BE2C (cell line): ENCODE data around the gene GPR62.

Source experiments
- DNase-seq: peaks from one replicate; pipeline ENCODE4 v3.0.0-alpha.2; 2020
- H3K27me3 ChIP-seq: fragments of 250-450 bp; sonication (Bioruptor Pico); 2 replicates; pipeline ENCODE4 v1.5.1; 2020; ENCODE audit warnings: mild to moderate bottlenecking
- H3K36me3 ChIP-seq: fragments of 250-450 bp; sonication (Bioruptor Pico); 2 replicates; pipeline ENCODE4 v1.5.1; 2020; ENCODE audit warnings: mild to moderate bottlenecking
- H3K4me1 ChIP-seq: fragments of 250-450 bp; sonication (Bioruptor Pico); 2 replicates; pipeline ENCODE4 v1.5.1; 2020
- H3K4me3 ChIP-seq: 2 replicates; pipeline ENCODE4 v1.5.1; 2011; ENCODE audit warnings: low read depth, low read length
- H3K9me3 ChIP-seq: fragments of 250-450 bp; sonication (Bioruptor Pico); 2 replicates; pipeline ENCODE4 v1.5.1; 2020
- CTCF ChIP-seq: IDR thresholded peaks from 2 replicates; pipeline ENCODE4 v1.5.1; 2012; ENCODE audit warnings: mild to moderate bottlenecking, low read depth, low read length

GPR62 gene

GRCh38 chr3:52001443-52001974, 46.3 kb downstream of the GPR62 start:
- H3K27me3 ChIP-seq: no peaks in the 10 kb centered on the region
- H3K36me3 ChIP-seq: no peaks in the 10 kb centered on the region
- TF ChIP-seq CTCF: peak; percentile 80
- no peaks in the 10 kb centered on the region for H3K9me3 ChIP-seq
- H3K4me1 ChIP-seq: peaks cover 4% of the 10 kb centered on the region
- no peak overlapping the region for H3K4me3 ChIP-seq
- peak; percentile 80 for DNase-seq

DNA sequence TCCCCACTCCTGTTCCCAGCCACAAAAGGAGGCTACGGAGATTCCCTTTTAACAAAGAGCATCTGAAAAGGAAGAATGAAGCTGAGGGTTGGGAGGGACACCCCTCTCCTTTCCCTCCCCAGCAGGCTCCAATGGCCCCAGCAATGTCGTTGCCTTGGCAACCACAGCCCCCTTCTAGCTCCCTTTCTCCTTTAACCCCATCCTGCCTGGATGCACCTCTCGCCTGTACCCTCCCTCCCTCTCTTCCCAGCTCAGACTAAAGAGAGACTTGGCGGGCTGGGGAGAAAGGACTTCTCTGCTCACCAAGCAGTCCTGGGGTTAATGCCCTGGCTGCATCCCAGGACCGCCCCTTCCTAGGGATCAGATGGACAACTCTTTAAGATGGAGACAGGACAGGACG, 47.6 kb downstream of the GPR62 start:
- Histone ChIP-seq H3K4me3 (no peak overlapping the region), H3K36me3 (no peaks in the 10 kb centered on the region), H3K27me3 (no peaks in the 10 kb centered on the region), H3K4me1 (peaks cover 8% of the 10 kb centered on the region), H3K9me3 (no peaks in the 10 kb centered on the region)
- no peak for TF ChIP-seq CTCF
- DNase-seq: no peak

- Histone ChIP-seq H3K27me3 (no peaks in the 10 kb centered on the region), H3K36me3 (no peaks in the 10 kb centered on the region), H3K4me3 (no peak overlapping the region), H3K4me1 (peaks cover 8% of the 10 kb centered on the region), H3K9me3 (no peaks in the 10 kb centered on the region)
- peak; percentile 80 for DNase-seq
- TF ChIP-seq CTCF: peak; percentile 76
Measured at GRCh38 chr3:52004163-52004787, 49.1 kb downstream of the GPR62 start.

- H3K9me3 ChIP-seq: no peaks in the 10 kb centered on the region
- TF ChIP-seq CTCF: no peak
- H3K4me1 ChIP-seq: peaks cover 8% of the 10 kb centered on the region
- no peak for DNase-seq
- H3K36me3 ChIP-seq: no peaks in the 10 kb centered on the region
- H3K4me3 ChIP-seq: no peak overlapping the region
- no peaks in the 10 kb centered on the region for H3K27me3 ChIP-seq
Measured at GRCh38 chr3:52004906-52005395, 49.8 kb downstream of the GPR62 start.

DNA sequence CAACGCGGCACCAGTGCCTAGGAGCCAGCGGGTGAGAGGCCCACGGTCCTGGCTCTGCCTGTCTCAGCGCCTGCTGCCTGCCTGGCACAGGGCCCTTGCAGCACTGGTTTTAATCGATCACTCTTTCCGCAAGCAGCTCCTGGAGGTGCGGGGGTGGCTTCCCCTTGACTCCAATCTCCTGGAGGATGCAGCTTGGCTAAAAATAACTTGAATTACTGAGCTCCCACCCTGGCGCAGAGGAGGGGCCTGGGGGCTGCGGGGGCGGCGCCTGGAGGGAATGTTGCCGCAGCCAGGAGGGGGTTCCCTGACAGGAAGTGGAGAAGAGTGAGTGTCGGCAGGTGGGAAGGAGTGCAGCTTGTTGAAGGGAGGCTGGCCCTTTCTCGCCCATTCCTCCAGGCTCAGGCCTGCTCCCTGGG, 50.4 kb downstream of the GPR62 start:
- Histone ChIP-seq H3K4me3 (0 out of 2 replicates have a peak overlapping the region, but pooled peaks have one; percentile 7), H3K36me3 (no peaks in the 10 kb centered on the region), H3K27me3 (no peaks in the 10 kb centered on the region), H3K4me1 (peaks cover 8% of the 10 kb centered on the region), H3K9me3 (no peaks in the 10 kb centered on the region)
- DNase-seq: peak; percentile 51
- TF ChIP-seq CTCF: no peak
